Left kidney (tissue), 2 donors: ENCODE data around the gene ANKH. TPM values are rescaled to one million over a fixed set of nuclear protein-coding genes. Genes with fewer than 3 reads are reported as not detected.
A peak's percentile ranks its signal among the peaks of the same experiment; 100 is the strongest.

Source experiments
- DNase-seq: peaks from one replicate; pipeline ENCODE4 v3.0.0-alpha.2; 2013
- polyA plus RNA-seq: library from polyadenylated mRNA; unstranded; fragments of 120-200 nt; gene quantifications from one replicate; pipeline ENCODE4 v1.2.1, GENCODE V29; 2013; ENCODE audit not compliant: insufficient read length

Gene ANKH
- polyA plus RNA-seq, 1 donor = 10.5 TPM

DNA sequence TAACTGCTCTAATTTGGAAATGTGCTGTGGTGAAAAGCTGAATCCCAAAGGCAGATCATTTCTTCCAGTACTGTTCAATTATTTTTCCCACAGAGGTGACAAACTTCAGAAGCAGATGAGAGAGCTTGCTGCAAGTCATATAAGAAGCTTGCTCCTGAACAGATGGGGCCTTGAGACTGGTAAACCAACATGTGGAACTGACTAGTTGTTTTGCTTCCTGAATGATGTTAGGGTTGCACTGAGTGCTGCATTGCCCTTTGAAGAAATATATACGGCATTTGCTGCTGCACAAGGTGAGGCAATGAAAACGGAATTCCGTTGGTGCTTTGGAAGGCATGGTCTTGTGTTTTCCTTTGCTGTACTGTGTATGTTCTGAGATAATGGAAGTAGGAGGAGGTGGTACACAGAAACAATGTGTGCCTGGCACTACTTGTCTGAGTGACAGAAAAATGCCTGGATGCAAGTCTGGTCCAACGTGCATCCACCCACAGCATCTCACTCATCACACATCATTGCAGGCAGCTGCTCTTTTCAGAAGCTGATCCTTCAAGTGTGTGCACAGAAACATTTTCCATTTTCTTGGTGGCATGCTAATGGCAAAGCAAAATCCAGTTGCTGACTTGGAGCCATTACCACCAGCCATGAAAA, 76.9 kb downstream of the ANKH start:
- DNase-seq = no peak

DNA sequence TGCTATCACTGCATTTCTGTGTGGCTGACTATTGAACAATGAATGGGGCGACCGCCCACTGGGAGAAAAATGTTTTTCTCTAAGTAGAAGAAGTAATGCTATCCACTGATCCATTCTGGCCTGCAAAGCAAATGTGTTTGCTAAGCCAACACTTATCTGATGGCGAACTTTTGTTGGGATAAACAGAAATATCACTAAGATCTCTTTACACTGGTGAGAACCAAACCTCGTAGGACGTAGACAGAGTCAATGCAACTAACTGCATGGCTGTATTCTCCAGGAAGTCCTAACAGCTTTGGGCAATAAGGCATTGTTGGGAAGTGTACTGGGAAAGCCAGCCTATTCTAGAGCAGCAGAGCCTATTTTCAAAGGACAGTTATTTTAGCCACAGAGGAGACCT, 77.7 kb downstream of the ANKH start:
- DNase-seq = no peak

DNA sequence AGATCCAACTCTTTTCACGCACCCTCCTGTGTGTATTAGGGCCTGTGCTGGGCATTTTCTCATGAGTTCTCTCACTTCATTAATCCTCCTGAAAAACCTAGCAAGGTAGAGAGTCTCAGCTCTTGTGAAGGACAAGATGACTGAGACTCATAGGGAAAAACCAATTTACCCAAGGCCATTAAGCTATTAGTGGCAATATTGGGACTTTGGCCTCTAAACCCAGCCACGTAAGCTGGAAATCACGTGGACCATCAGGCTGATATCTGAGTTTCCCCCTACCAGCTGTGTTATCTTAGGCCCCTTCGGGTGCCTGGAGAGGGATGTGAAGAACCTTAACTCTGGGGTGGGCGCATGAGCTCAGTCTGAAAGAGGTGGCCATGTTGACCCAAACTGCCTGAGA, 80.7 kb downstream of the ANKH start:
- DNase-seq = no peak

DNA sequence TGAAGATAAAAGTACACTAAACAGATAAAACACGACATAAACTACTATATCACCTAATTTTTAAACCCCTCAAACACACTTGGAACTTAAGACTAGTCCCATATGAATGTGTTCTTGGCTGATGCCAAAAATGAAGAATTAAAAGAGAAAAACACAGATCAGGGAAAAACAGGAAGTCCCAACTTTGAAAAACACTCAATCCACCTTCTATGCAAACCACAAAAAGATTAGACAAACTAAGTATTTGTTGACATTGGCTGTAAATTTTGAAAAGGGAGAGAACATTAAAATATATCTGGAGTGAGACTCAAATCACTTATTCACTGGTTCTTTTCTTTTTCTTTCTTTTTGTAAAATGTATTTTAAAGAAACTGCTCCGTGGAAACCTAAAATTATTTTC, 81.4 kb downstream of the ANKH start:
- no peak for DNase-seq

DNA sequence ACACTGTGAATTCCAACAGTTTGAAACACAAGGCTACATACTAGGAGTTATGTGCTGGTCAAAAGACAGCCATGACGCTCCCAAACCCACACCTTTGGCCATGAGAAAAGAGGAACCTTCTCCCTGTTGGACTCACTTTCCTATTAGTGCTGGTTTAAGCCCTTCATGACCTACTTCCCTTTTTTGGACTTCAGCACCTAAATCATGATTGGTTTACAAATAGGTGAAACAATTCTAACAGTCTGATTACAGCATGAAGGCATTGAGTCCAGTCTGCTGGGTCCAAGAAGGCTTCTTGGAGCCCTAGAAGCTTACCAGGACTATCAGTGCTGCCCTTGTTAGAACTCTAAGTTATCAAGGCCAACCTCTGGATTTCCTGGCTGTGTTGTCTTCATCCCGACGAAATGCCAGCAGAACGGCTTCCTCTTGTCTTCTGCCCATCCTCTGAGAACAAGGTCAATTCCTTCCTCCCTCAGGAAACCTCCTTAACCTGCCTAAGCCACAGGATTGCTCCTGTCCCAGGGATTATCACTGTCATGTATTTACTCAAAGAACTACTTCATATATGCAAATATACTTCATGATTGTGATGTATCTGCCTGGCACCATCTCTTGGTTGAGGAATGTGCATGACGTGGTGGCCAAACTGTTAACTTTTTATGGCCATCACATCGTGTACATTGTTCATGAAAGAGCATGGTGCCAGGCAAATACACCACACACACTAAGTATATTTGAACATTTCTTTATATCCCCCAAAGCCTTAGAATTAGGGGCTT, 83.6 kb downstream of the ANKH start:
- no peak for DNase-seq

DNA sequence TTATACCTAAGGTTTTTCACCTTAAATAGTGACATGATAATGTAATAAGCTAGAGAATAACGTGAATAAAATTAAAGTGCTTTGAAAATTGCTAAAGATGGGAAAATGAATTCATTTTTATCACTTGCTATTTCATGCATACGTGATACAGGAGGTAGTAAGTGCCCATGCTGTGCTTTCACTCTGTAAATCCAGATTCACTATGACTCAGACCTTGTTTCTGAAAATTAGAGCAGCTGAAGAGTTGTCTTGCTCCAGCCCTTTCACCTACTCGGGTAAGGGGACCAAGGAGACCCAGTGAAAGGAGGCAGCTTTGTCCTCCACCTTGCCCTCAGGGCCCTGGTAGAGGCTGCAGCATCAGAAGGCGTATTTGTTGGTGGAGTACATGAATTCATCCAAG, 87.9 kb downstream of the ANKH start:
- no peak for DNase-seq

DNA sequence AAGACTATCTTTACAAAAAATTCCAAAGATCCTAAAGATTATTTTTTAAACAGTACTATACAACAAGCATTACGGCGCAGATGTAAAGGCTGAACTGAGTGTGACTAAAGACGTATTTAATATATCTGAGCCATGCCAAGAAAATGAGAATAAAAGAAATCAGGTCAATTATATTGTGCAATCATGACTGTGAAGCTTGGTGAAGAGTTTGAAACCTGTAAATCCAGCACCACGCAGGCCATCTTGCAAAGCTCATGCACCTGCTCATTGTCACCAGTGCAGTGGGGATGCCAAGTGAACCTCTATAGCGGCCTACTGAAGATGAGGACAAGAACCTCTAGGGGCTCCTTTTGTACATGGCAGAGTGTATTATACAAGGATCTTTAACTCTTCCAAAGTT, 89.0 kb downstream of the ANKH start:
- DNase-seq = no peak

DNA sequence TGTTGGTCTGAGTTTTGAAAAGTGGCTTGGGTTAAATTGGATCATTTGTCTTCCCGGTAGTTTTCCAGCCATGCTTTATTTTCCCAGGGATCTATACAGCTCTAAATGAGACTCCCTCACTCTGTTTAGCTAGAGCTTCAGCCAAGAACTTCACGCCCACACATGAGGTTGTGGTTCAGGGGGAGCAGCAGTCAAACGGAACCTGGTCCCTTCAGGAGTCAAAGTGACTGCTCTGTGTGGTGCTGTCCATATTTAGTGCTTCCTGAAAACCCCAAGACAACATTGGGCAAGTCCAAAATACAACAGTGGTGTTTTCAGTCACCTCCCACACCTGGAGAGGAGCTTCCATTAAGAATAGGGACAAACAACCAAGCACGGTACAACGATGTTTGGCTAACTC, 90.5 kb downstream of the ANKH start:
- DNase-seq = peak; percentile 13

DNA sequence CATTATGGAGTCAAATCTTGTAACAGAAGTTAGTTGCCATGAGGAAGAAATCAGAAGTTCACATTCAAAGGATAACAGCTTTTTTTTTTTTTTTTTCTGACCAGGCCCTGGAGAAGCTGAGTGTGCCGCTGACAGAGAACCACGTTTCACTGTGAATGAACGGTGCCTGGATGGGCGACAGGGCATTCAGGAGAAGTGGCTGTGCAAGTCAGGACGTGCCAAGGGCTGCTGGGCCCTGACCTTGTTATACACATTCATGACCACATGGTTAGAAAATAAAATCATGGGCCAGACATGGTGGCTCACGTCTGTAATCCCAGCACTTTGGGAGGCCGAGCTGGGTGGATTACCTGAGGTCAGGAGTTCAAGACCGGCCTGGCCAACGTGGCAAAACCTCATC, 91.6 kb downstream of the ANKH start:
- DNase-seq = no peak

DNA sequence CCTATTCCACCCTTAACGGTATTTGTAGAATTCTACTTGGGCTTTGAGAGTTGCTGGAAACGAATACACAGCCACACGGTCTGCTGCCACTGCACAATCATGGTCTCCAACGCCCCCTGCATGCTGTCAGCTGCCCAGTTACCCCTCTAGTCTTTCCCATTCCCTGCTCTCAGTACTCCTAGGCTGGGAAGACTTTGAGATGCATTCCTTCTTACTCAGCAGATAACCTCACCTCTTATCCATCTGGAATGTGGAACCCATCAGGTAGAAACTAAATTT, 92.8 kb downstream of the ANKH start:
- no peak for DNase-seq

DNA sequence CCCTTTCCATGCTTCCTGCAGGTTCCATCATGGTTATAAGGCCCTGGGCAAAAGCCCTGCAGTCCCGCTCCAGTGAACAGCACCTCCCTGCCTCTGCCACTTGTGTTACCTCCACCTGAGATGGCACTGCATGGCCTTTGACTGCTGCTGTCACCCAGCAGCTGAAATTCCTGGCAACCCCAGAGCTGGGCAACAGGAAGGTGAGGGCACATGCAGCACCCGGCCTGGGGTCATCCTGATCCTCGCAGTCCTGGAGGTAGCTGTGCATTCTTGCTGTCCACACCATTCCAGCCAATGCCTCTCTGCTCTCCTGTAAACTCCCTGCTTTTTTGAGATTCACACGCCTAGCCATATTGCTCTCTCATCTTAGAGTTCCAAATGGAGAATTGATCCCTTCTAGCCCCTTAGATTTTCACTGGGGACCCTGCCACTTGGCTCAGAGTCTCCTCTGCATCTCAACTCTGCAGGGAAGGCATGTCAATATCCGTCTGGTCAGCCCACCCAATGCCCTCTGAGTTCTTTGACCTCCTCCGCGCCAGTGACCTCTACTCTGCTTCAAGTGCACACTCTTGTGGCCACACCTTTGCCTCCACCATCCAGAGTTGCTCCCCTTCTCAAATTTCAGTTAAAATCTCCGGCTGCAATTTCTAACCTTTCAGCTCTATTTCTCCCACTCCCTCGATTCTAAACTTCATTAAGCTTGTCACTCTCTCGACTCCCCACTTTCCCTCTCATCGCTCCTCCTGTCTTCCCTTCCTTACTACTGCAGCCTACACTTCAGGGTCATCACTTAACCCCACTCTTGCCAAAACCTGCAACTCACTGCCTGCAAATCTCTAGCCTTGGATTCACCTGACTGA, 93.4 kb downstream of the ANKH start:
- DNase-seq = peak; percentile 15

DNA sequence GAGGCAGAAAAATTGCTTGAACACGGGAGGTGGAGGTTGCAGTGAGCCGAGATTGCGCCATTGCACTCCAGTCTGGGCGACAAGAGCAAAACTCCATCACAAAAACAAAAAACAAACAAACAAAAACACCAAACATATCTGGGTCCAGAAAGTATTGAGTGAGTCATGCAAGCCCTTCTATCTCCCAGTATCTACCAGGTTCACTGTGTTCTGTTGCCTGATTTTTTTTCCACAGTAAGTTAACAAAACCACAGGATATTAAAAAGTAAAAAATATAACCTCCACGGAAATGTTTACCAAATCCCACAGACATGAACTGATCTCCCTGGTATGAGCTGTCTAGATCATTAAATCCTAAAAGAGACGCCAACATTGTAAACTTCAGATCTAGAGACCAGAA, 94.4 kb downstream of the ANKH start:
- no peak for DNase-seq

DNA sequence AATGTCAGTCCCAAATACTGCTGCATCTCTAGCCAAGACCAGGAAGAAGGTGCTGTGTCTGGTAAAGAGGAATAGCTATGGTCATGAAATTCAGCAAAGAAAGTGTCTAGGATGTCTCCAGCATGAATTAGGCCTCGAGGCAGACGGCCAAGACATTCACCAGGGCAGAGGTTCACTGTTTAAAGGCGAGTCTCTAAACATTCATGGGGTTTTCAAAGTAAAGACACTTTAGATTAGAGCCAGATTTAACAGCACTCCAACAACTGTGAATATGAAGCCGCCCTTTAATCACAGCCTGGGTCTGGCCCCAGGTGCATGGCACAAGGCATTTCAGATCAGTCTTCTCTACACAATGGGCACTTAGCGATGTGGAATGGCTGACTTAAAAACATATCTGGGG, 95.0 kb downstream of the ANKH start:
- DNase-seq = no peak

DNA sequence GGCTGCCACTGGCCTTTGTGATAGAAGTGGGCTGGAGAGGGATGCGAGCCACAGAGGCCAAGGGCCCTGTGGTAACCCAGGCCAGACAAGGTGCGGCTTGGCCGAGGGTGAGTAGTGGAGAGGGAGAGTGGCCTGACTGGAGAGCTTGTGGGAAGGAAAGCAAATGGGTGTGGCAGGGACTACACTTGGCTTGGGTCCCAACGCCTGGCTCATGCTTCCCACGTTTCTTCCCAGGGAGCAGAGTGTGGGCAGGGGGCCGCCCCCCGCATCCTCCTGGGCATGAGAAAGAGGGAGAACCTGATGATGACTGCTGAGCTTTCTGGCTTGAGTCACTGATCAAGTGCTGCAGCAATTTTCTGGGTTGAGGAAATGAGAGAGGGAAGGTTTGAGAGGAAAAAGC, 95.7 kb downstream of the ANKH start:
- no peak for DNase-seq

DNA sequence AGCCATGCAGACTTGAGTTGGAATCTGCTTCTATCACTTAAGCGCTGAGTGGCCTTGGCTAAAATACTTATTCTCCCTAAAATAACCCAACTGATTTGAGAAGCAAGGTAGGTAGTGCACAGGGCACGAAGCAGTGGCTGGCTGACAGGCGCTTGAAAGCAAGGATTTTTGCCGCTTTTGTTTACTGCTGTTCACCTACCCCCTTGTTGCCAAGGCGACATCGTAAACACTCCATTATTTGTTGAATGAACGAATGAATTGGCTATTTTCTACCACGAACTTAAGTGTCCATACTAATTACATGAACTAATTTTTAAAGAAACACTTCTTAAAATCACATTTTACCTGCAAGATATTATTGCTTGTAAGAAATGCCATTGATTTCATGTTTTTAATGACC, 98.0 kb downstream of the ANKH start:
- no peak for DNase-seq

DNA sequence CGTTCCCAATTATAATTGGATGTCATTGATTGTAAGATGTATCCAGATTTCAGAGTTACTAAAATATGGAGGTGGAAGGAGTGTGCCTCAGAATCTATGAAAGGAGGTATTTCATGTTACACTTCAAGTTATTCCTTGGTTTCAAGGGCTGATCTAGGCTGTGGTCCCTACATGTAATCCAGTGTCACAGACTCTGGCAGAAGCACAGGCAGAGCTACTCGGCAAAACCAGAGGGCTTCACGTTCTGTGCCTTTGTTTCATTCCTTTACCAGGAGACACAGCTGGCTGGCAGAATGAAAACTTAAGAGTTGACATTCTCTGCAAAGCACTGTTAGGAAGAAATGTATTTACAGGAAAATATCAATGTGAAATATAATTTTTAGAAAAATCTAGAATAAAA, 99.6 kb downstream of the ANKH start:
- no peak for DNase-seq

DNA sequence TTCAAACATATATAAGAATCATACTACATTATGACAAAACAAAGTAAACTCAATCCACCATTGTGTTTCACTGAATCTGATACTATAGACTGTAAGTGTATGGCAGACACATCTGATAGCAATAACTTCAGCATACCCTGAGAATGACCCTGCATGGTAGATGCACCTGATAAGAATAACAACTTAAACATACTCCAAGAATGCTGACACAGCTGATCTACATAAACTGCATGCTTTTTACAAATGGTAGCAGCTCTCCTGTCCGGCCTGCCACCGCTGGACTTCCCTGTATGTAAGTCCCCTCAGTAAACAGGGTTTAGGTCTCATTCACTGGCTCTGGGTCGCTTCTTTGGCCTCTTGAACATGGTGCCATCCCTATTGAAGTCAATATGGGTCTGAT, 100.4 kb downstream of the ANKH start:
- no peak for DNase-seq

DNA sequence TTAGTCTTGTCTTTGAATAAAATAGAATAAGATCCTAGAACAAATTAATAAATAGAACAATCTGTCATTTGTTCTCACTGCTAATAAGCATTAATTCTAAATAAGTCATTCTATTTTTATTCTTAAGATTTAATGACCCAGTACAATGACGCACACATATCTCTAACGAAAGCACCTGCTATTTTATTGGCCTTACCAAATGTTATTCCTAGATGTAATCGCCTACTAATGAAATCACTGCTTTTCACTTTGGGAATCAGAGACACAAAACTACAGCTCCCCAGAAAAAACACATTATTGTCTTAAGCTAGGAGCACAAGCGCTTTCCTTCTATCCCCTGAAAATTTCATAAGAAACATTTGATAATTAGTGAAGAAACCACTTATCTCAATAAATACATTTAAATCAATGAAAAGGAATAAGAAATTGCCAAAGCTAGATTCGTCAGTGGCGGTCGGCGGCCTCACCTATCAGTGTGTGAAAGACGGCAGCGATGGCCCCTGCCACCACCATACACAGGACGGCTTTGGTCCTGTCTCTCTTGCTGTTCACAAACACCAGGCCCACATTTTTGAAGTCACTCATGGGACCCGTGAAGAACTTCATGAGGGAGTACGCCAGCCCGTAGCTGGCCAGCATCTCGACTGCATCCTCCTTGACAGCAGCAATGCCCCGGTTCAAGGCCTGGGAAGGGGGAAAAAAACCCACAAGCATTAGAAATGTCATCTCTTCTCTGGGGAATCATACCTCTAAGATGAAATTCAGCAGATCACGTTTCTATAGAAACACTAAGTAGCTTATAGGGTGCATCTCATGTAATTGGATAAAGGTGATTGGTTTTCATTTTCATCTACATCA, 102.8 kb downstream of the ANKH start:
- DNase-seq = no peak

DNA sequence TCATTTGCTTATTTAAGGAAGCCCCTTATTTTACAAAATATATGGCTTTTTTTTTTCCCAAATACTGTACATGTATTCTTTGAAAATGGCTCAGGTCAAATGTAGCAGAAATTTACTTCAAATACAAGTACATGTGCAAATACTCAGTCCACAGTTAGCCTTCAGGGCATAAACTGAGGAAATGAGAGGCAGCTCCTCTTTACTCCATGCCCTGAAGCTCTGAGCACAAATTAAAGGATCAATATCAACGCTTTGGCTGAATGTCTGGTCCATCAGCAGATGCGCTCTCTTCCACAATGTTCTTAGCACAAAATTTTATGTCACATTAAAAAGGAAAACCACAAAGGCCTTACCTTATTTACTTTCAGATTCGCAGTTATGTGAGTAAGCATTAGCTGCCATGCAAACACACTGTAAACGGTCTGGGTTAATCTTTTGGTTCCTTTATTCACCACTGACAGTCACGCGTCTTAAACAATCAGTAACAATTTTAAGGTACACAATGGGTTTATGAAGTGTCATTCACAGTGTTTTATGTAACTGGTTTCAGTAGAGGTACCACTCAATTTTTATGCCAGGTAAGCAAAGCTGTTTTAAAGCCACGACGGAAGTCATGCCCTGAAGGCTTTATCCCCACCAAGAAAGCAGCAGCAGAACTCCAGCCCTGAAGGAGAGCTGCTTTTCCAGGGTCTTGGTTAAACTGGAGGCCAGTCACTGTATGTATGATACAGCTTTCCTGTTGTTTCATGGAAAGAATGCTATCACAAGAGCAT, 103.7 kb downstream of the ANKH start:
- no peak for DNase-seq

DNA sequence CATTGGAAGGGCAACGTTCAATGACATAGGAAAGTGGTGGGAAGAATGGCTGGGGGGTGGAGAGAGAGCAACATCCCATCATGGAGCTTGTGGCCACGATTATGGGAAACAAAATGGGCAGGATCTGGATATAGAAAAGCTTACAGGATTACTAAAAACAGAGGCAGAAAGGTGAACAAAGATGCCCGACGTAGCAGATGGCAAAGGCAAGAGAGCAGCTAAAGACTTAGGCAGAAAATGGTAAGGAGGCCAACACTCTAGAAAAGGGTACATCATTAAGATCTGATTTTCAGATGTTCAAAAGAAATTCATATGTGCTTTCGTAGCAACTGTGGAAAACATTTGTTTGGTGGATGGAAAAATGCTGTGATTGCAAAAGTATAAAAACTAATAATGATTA, 104.5 kb downstream of the ANKH start:
- no peak for DNase-seq

DNA sequence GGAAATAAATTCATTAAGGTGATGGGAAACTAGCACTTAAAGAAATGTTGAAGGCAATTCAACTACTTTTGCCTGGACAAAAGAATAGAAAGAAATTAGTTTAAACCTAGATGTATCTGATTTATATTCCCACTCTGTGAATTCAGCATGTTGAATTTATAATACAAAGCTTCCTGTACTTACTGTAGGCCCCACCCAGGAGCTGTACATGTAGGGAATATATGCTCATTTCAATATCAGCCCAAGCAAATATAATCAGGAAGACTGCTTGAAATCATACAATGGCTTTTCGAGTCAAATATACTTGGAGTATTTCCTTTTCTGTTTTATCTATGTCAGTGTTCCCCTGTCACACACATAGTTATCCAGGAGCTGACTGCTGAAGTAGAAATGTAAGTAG, 105.0 kb downstream of the ANKH start:
- DNase-seq = no peak

DNA sequence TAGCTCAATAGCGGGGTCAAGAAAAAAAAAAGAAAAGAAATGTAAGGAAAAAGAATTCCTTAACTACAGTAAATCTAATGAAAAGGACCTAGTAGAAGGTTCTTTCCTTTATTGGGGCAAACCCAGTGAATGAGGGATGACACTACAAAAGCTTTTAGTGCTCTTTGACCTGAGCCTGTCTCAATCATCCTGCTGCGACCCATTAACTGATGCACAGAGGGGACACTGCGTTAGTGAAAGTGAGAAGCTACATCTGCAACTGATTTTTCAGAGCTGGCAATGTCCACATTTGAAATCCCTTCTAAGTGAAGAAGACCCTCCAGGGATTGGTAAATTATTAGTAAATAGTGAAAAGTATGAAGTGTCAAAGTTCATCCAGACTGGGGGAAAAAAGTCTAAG, 106.0 kb downstream of the ANKH start:
- DNase-seq = no peak
